ENCODE measurements around the gene TMEM40.
"Not testable (repeated sequence)": the region's sequence is repeated elsewhere in the genome, so short reads cannot be mapped to it uniquely, and the experiment has no call there.

Gene TMEM40

GRCh38 chr3:12775970-12776369, 16.9 kb upstream of the TMEM40 start:
- FAIRE-seq, result not testable (repeated sequence)

- no peak for FAIRE-seq
Measured at GRCh38 chr3:12775226-12775625, 16.2 kb upstream of the TMEM40 start.

- no peak for FAIRE-seq
Measured at GRCh38 chr3:12774619-12775018, 15.6 kb upstream of the TMEM40 start.

GRCh38 chr3:12773710-12774086, 14.6 kb upstream of the TMEM40 start:
- FAIRE-seq, result no peak

GRCh38 chr3:12773030-12773709, 14.1 kb upstream of the TMEM40 start:
- FAIRE-seq, result no peak

GRCh38 chr3:12772462-12772861, 13.4 kb upstream of the TMEM40 start:
- FAIRE-seq, result no peak

GRCh38 chr3:12771236-12771635, 12.2 kb upstream of the TMEM40 start:
- no peak for FAIRE-seq

GRCh38 chr3:12769761-12770160, 10.7 kb upstream of the TMEM40 start:
- no peak for FAIRE-seq

GRCh38 chr3:12768579-12769527, 9.8 kb upstream of the TMEM40 start:
- no peak for FAIRE-seq

- FAIRE-seq, result no peak
Measured at GRCh38 chr3:12766541-12766940, 7.5 kb upstream of the TMEM40 start.

- FAIRE-seq, result no peak
Measured at GRCh38 chr3:12764171-12764776, 5.2 kb upstream of the TMEM40 start.

- FAIRE-seq, result no peak
Measured at GRCh38 chr3:12759693-12760565, 870 bp upstream of the TMEM40 start.

- FAIRE-seq, result no peak
Measured at GRCh38 chr3:12758025-12758781, 856 bp downstream of the TMEM40 start.

GRCh38 chr3:12756635-12757034, 2.4 kb downstream of the TMEM40 start:
- FAIRE-seq, result no peak

GRCh38 chr3:12756175-12756574, 2.9 kb downstream of the TMEM40 start:
- FAIRE-seq, result no peak

- FAIRE-seq, result no peak
Measured at GRCh38 chr3:12755754-12756153, 3.3 kb downstream of the TMEM40 start.

GRCh38 chr3:12754313-12754712, 4.7 kb downstream of the TMEM40 start:
- no peak for FAIRE-seq

GRCh38 chr3:12753275-12754028, 5.6 kb downstream of the TMEM40 start:
- no peak for FAIRE-seq

- FAIRE-seq, result no peak
Measured at GRCh38 chr3:12752809-12753208, 6.2 kb downstream of the TMEM40 start.

- no peak for FAIRE-seq
Measured at GRCh38 chr3:12752102-12752501, 7.0 kb downstream of the TMEM40 start.

GRCh38 chr3:12751571-12751970, 7.5 kb downstream of the TMEM40 start:
- FAIRE-seq, result no peak
